ES-I3 (cell line): ENCODE measurements around the gene NAE1.

Experiments
- H3K36me3 ChIP-seq: 2 replicates; pipeline ENCODE4 v1.6.1; 2013; ENCODE audit warnings: mild to moderate bottlenecking, low read length, control low read depth, moderate library complexity; ENCODE audit not compliant: insufficient read depth
- H3K4me1 ChIP-seq: 2 replicates; pipeline ENCODE4 v1.6.1; 2013; ENCODE audit warnings: mild to moderate bottlenecking, control low read depth, low read length; ENCODE audit not compliant: insufficient read depth
- H3K9ac ChIP-seq: 2 replicates; pipeline ENCODE4 v1.6.1; 2013; ENCODE audit warnings: low read depth, mild to moderate bottlenecking, low read length, moderate library complexity
- H3K9me3 ChIP-seq: 2 replicates; pipeline ENCODE4 v1.6.1; 2013; ENCODE audit warnings: mild to moderate bottlenecking, low read length, moderate library complexity; ENCODE audit not compliant: control insufficient read depth, insufficient read depth

The NAE1 gene

GRCh38 chr16:66857437-66857836 is 26.7 kb upstream of the NAE1 start:
- Histone ChIP-seq H3K4me1 (no peaks in the 10 kb centered on the region), H3K9ac (no peak overlapping the region), H3K9me3 (no peaks in the 10 kb centered on the region), H3K36me3 (no peaks in the 10 kb centered on the region)

DNA sequence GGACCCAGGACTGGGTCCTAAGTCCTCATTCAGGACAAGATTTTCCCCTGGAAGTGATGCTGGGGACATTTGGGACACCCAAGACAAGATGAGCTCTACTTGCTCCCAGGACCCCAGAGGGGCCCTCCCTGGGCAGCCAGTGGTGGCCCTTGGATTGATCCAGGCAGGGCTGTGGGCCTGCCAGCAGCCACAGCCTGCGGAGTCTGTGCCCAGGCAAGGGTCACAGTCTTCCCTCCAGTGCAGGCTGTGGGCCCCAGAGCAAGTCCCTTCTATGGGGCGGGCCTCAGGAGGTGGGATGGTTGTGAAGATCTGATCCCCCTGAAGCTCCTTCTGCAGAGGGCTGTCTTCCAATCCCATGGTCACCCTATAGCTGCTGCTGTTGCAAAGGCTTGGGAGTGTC is 26.0 kb upstream of the NAE1 start:
- Histone ChIP-seq H3K9me3 (no peaks in the 10 kb centered on the region), H3K36me3 (no peaks in the 10 kb centered on the region), H3K9ac (no peak overlapping the region), H3K4me1 (no peaks in the 10 kb centered on the region)

GRCh38 chr16:66856184-66856730 is 25.5 kb upstream of the NAE1 start:
- H3K4me1 ChIP-seq: no peaks in the 10 kb centered on the region
- H3K36me3 ChIP-seq: no peaks in the 10 kb centered on the region
- no peak overlapping the region for H3K9ac ChIP-seq
- no peaks in the 10 kb centered on the region for H3K9me3 ChIP-seq

- Histone ChIP-seq H3K4me1 (no peaks in the 10 kb centered on the region), H3K9ac (no peak overlapping the region), H3K9me3 (no peaks in the 10 kb centered on the region), H3K36me3 (no peaks in the 10 kb centered on the region)
Observed at GRCh38 chr16:66853261-66854139, 22.7 kb upstream of the NAE1 start.

GRCh38 chr16:66851166-66851964 is 20.6 kb upstream of the NAE1 start:
- Histone ChIP-seq H3K36me3 (no peaks in the 10 kb centered on the region), H3K9ac (no peak overlapping the region), H3K4me1 (no peaks in the 10 kb centered on the region), H3K9me3 (no peaks in the 10 kb centered on the region)

DNA sequence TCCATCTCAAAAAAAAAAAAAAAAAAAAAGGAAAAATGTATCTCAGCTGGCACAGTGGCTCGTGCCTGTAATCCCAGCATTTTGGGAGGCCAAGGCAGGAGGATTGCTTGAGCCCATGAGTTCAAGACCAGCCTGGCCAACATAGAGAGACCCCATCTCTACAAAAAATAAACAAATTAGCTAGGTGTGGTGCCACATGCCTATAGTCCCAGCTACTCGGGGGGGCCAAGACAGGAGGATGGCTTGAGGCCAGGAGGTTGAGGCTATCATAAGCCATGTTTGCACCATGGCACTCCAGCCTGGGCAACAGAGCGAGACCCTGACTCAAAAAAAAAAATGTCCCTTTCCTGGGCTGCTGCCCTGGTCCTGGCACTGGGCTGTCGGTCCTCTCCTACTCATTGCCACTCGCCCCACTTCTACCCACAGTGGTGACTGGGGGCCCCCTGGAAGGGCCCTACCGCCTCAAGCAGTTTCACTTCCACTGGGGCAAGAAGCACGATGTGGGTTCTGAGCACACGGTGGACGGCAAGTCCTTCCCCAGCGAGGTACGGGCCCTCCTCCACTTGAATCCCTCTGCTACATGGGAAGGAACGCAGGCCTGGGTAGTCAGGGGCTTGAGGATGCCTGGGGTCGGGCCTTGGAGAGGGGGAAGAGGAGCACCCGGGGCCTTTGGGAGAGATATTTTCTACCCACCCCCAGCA is 19.5 kb upstream of the NAE1 start:
- no peak overlapping the region for H3K9ac ChIP-seq
- H3K4me1 ChIP-seq: no peaks in the 10 kb centered on the region; the same call in 1 of the 2 replicates
- H3K9me3 ChIP-seq: no peaks in the 10 kb centered on the region
- no peaks in the 10 kb centered on the region for H3K36me3 ChIP-seq

- Histone ChIP-seq H3K9ac (no peak overlapping the region), H3K4me1 (no peaks in the 10 kb centered on the region; the same call in 1 of the 2 replicates), H3K9me3 (no peaks in the 10 kb centered on the region), H3K36me3 (no peaks in the 10 kb centered on the region)
Observed at GRCh38 chr16:66849549-66849948, 18.8 kb upstream of the NAE1 start.

DNA sequence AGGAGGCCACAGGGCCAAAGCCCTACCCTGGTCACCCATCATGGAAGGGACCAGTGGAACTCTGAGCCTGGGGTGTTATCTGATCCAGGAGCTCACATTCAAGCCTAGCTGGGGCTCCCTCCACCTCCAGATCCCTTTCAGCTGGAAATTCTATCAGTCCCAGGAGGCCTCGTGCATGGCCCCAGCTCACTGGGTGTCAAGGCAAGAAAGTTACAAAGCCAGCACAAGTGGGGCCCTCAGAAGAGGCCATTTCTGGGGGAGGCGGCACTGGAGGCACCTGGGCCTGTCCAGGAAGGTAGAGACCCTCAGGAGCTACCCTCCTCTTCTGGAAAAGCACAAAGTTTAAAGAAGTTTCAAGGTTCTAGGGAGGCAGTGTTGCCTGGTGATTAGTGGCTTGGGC is 18.2 kb upstream of the NAE1 start:
- Histone ChIP-seq H3K36me3 (no peaks in the 10 kb centered on the region), H3K9me3 (no peaks in the 10 kb centered on the region), H3K4me1 (no peaks in the 10 kb centered on the region; the same call in 1 of the 2 replicates), H3K9ac (no peak overlapping the region)

DNA sequence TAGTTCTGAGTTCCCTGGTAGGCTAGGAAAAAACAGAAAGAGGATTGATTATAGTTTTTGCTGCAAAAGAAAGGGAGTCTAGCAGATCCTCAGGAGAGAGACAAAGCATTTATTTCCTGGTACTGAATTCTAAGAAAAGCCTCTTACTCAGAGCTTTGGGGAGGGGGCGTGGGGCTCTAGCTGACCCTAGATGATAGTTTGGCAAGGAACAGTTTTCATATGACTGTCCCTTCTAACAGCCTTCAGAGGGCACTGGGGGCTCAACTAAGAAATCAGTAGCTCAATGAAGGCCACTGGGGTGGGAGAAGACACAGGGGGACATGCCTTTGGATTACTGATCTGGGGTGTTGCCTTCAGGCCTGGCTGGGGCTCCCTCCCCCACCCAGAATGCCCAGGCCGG is 17.4 kb upstream of the NAE1 start:
- Histone ChIP-seq H3K9me3 (no peaks in the 10 kb centered on the region), H3K9ac (no peak overlapping the region), H3K36me3 (no peaks in the 10 kb centered on the region), H3K4me1 (no peaks in the 10 kb centered on the region; the same call in 1 of the 2 replicates)

DNA sequence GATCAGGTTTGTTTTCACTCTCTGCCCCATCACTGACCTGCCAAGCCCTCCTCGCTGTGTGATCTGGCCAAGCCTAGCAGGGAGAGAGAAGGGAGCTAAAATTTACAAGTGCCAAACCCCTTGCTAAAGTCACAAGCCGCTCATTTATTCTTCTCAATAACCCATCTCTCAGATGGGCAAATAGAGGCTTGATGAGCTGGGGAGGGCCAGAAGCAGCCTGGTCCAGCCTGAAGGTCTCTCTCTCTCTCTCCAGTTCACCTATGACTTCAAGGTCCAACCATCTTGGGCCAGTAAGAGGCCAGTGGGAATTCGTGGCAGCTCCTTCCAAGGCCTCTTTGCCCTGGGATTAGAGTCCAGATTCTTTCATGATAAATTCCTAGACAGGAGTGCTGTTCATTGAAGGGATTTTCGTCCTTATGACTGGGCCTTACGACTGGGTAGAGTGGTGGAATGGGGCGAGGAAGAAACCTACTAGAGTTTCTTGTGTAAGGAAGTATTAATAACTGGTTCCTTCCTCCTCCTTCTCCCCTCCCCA is 16.8 kb upstream of the NAE1 start:
- no peaks in the 10 kb centered on the region for H3K36me3 ChIP-seq
- H3K4me1 ChIP-seq: no peaks in the 10 kb centered on the region; the same call in 1 of the 2 replicates
- H3K9me3 ChIP-seq: no peaks in the 10 kb centered on the region
- H3K9ac ChIP-seq: no peak overlapping the region

DNA sequence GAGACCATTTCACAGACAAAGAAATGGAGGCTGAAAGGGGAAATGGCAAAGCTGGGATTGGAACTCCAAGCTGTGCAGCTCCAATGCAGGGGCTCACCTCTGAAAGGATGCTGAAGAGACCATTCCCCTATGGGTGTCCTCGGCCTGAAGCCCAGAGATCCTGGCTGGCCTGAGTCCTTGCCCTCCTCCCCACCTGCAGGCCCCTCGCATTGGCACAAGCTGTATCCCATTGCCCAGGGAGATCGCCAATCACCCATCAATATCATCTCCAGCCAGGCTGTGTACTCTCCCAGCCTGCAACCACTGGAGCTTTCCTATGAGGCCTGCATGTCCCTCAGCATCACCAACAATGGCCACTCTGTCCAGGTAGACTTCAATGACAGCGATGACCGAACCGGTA is 16.1 kb upstream of the NAE1 start:
- Histone ChIP-seq H3K9me3 (no peaks in the 10 kb centered on the region), H3K36me3 (no peaks in the 10 kb centered on the region), H3K9ac (no peak overlapping the region), H3K4me1 (no peaks in the 10 kb centered on the region; the same call in 1 of the 2 replicates)

DNA sequence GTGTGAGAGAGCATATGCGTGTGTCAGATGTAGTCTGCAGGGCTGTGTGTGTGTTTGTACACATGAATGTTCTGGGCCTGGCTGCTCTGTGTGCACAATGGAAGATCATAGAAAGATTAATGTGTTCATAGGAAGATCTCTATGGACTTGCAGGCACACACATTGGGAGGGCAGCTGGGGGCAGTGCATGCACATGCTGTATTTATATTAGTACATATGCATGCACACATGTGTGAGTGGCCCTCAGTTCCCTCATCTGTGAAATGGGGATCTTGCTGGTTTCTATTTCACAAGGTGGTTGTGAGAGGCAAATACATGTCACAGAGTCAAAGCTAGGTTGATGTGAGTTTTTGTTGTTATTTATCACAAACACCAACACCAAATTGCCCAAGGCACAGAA is 15.5 kb upstream of the NAE1 start:
- H3K4me1 ChIP-seq: no peaks in the 10 kb centered on the region; the same call in 1 of the 2 replicates
- no peaks in the 10 kb centered on the region for H3K36me3 ChIP-seq
- no peak overlapping the region for H3K9ac ChIP-seq

GRCh38 chr16:66845791-66846221 is 15.0 kb upstream of the NAE1 start:
- Histone ChIP-seq H3K9ac (no peak overlapping the region), H3K4me1 (no peaks in the 10 kb centered on the region; the same call in 1 of the 2 replicates), H3K9me3 (no peaks in the 10 kb centered on the region), H3K36me3 (no peaks in the 10 kb centered on the region)

More for the DNA sequence above, 15.5 kb upstream of the NAE1 start:
- H3K9me3 ChIP-seq: no peaks in the 10 kb centered on the region

- Histone ChIP-seq H3K4me1 (no peaks in the 10 kb centered on the region; the same call in 1 of the 2 replicates), H3K9me3 (no peaks in the 10 kb centered on the region), H3K9ac (peak overlapping the region; percentile 54; the same call in 1 of the 2 replicates), H3K36me3 (no peaks in the 10 kb centered on the region)
Observed at GRCh38 chr16:66845080-66845410, 14.3 kb upstream of the NAE1 start.
